Fibroblast of pulmonary artery (primary cell): ENCODE measurements around the gene PRXL2B.

ENCODE experiments used
- DNase-seq: peaks from one replicate; pipeline ENCODE4 v3.0.0-alpha.2; 2010; ENCODE audit warnings: low read depth
- H3K4me3 ChIP-seq: replicated peaks from 2 replicates; pipeline ENCODE4 v1.5.1; 2011; ENCODE audit warnings: low read depth, mild to moderate bottlenecking, control low read depth, low read length, moderate library complexity
- CTCF ChIP-seq: IDR thresholded peaks from 2 replicates; pipeline ENCODE4 v1.5.1; 2011; ENCODE audit warnings: mild to moderate bottlenecking, control low read depth, low read length, inconsistent platforms; ENCODE audit errors: missing control alignments

The PRXL2B gene

DNA sequence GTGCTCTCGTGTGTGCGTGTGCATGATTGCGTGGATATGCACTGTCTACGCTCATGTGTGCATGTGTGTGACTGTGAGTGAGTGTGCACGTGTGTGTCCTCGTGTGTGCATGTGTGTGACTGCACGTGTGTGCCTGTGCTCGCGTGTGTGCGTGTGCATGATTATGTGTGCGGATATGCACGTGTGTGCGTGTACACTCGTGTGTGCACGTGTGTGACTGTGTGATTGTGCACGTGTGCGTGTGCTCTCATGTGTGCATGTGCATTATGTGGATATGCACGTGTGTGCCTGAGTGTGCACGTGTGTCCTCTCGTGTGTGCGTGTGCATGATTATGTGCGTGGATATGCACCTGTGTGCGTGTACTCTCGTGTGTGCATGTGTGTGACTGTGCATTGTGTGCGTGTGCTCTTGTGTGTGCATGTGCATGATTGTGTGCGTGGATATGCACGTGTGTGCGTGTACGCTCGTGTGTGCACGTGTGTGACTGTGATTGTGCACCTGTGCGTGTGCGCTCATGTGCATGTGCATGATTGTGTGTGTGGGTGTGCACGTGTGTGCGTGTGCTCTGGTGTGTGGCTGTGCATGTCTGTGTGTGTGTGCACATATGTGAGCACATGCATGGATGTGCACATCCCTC lies 44.0 kb downstream of the PRXL2B start:
- no peak for DNase-seq
- no peak for TF ChIP-seq CTCF
- no peak overlapping the region for H3K4me3 ChIP-seq

GRCh38 chr1:2631136-2632050 lies 44.8 kb downstream of the PRXL2B start:
- TF ChIP-seq CTCF = no peak
- DNase-seq = no peak
- H3K4me3 ChIP-seq = no peak overlapping the region

GRCh38 chr1:2632051-2632430 lies 45.5 kb downstream of the PRXL2B start:
- no peak for DNase-seq
- TF ChIP-seq CTCF = no peak
- H3K4me3 ChIP-seq = no peak overlapping the region

DNA sequence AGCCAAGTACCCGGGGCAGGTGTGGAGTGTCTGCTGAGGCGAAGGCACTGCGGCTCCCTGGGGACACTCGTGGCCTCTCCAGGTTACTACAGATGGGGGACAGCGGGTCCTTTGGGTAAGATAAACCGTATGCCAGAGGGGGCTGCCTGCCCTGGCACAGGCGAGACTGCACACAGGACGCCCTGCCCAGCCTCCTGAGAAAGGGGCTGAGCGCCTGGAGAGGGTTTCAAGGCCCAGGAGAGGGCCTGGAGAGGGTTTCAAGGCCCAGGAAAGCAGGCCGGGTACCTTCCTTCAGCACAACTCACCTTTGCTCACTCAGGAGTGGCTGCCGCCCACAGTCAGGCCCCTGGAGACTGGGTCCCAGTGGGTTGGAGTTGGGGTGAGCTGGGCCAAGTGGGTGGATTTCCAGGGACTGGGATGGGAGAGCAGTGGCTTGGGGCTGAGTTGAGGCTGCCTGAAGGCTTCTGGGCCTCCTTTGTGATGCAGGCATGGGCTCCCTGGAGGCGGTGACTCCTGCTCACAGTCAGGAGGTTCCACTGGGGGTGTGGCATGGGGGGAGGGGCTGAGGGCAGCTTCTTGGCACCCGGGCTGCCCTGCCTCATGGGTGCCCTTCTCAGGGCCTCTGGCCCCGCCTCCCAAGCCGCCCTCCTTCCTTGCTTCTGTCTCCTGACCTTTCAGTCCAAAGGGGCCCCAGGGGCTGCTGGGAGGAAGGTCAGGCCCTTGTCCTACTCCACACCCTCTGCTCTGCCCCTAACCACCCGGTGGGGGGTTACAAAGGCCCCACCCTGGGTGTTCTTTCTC lies 46.2 kb downstream of the PRXL2B start, which contains the start of gene MMEL1:
Gene MMEL1 (minus strand): TSS at position 456 of the 801 bp plus-strand sequence. CDS start 3,532 bp downstream, outside the sequence.
- H3K4me3 ChIP-seq = no peak within 1 kb of the TSS
- no peak for TF ChIP-seq CTCF
- no peak for DNase-seq

GRCh38 chr1:2633366-2633935 lies 46.9 kb downstream of the PRXL2B start:
- H3K4me3 ChIP-seq = no peak overlapping the region
- TF ChIP-seq CTCF = no peak
- DNase-seq = no peak

GRCh38 chr1:2633936-2634491 lies 47.4 kb downstream of the PRXL2B start:
- TF ChIP-seq CTCF = no peak
- H3K4me3 ChIP-seq = no peak overlapping the region
- DNase-seq = no peak
